ENCODE data around the gene TTC3.
"Not testable (repeated sequence)": the region's sequence is repeated elsewhere in the genome, so short reads cannot be mapped to it uniquely, and the experiment has no call there.

TTC3 gene

GRCh38 chr21:37101384-37101783 lies 28.3 kb downstream of the TTC3 start:
- no peak for DNase-seq

GRCh38 chr21:37102746-37103145 lies 29.7 kb downstream of the TTC3 start:
- not testable (repeated sequence) for DNase-seq

- no peak for DNase-seq
Measured at GRCh38 chr21:37106998-37107397, 33.9 kb downstream of the TTC3 start.

GRCh38 chr21:37111029-37111428 lies 38.0 kb downstream of the TTC3 start:
- not testable (repeated sequence) for DNase-seq

GRCh38 chr21:37114301-37114700 lies 41.2 kb downstream of the TTC3 start:
- DNase-seq: not testable (repeated sequence)

GRCh38 chr21:37116459-37116858 lies 43.4 kb downstream of the TTC3 start:
- not testable (repeated sequence) for DNase-seq

- no peak for DNase-seq
Measured at GRCh38 chr21:37117204-37117603, 44.1 kb downstream of the TTC3 start.

GRCh38 chr21:37118187-37118826 lies 45.3 kb downstream of the TTC3 start:
- DNase-seq: no peak

GRCh38 chr21:37119421-37120218 lies 46.6 kb downstream of the TTC3 start:
- DNase-seq: no peak

GRCh38 chr21:37128076-37128475 lies 55.0 kb downstream of the TTC3 start:
- no peak for DNase-seq

- no peak for DNase-seq
Measured at GRCh38 chr21:37130971-37131370, 57.9 kb downstream of the TTC3 start.

GRCh38 chr21:37136261-37136660 lies 63.2 kb downstream of the TTC3 start:
- DNase-seq: no peak

- no peak for DNase-seq
Measured at GRCh38 chr21:37136744-37137143, 63.7 kb downstream of the TTC3 start.

- DNase-seq: no peak
Measured at GRCh38 chr21:37139154-37139553, 66.1 kb downstream of the TTC3 start.

GRCh38 chr21:37139902-37140301 lies 66.8 kb downstream of the TTC3 start:
- no peak for DNase-seq

GRCh38 chr21:37143392-37143791 lies 70.3 kb downstream of the TTC3 start:
- DNase-seq: not testable (repeated sequence)

- no peak for DNase-seq
Measured at GRCh38 chr21:37145635-37146111, 72.6 kb downstream of the TTC3 start.

GRCh38 chr21:37146320-37147235 lies 73.5 kb downstream of the TTC3 start:
- no peak for DNase-seq

GRCh38 chr21:37149411-37149810 lies 76.4 kb downstream of the TTC3 start:
- DNase-seq: peak; percentile 19

- no peak for DNase-seq
Measured at GRCh38 chr21:37153196-37153934, 80.3 kb downstream of the TTC3 start.

GRCh38 chr21:37153935-37154350 lies 80.9 kb downstream of the TTC3 start:
- DNase-seq: no peak

- DNase-seq: no peak
Measured at GRCh38 chr21:37155186-37155585, 82.1 kb downstream of the TTC3 start.

Measured in amniotic stem cell (primary cell).